GM21619 (cell line): ENCODE data around the gene ZMAT5.
"Not testable (repeated sequence)": the region's sequence is repeated elsewhere in the genome, so short reads cannot be mapped to it uniquely, and the experiment has no call there.

Source experiments
- ATAC-seq: cut with Tn5 transposase; IDR thresholded peaks from one replicate; pipeline ENCODE4 v1.9.1; 2021; ENCODE audit not compliant: unreplicated experiment

Gene ZMAT5

GRCh38 chr22:29754658-29755395 is 12.0 kb downstream of the ZMAT5 start:
- not testable (repeated sequence) for ATAC-seq

- no peak for ATAC-seq
Measured at GRCh38 chr22:29753808-29754657, 12.8 kb downstream of the ZMAT5 start.

GRCh38 chr22:29751669-29752068 is 15.1 kb downstream of the ZMAT5 start:
- ATAC-seq = no peak

- no peak for ATAC-seq
Measured at GRCh38 chr22:29750559-29751538, 16.0 kb downstream of the ZMAT5 start.

GRCh38 chr22:29750029-29750428 is 16.8 kb downstream of the ZMAT5 start:
- ATAC-seq = no peak

- ATAC-seq = no peak
Measured at GRCh38 chr22:29748248-29748893, 18.4 kb downstream of the ZMAT5 start.

- ATAC-seq = no peak
Measured at GRCh38 chr22:29747832-29748231, 19.0 kb downstream of the ZMAT5 start.

- ATAC-seq = no peak
Measured at GRCh38 chr22:29744902-29745301, 21.9 kb downstream of the ZMAT5 start.

- ATAC-seq = no peak
Measured at GRCh38 chr22:29742326-29742725, 24.5 kb downstream of the ZMAT5 start.

GRCh38 chr22:29741926-29742325 is 24.9 kb downstream of the ZMAT5 start:
- ATAC-seq = no peak

- no peak for ATAC-seq
Measured at GRCh38 chr22:29740216-29740615, 26.6 kb downstream of the ZMAT5 start.

- no peak for ATAC-seq
Measured at GRCh38 chr22:29739346-29739875, 27.4 kb downstream of the ZMAT5 start.

- no peak for ATAC-seq
Measured at GRCh38 chr22:29738118-29738815, 28.5 kb downstream of the ZMAT5 start.

- no peak for ATAC-seq
Measured at GRCh38 chr22:29737251-29738117, 29.3 kb downstream of the ZMAT5 start.

- ATAC-seq = no peak
Measured at GRCh38 chr22:29735416-29735815, 31.4 kb downstream of the ZMAT5 start.

GRCh38 chr22:29734838-29735237 is 32.0 kb downstream of the ZMAT5 start:
- no peak for ATAC-seq

- no peak for ATAC-seq
Measured at GRCh38 chr22:29734406-29734805, 32.4 kb downstream of the ZMAT5 start.

GRCh38 chr22:29733362-29734201 is 33.2 kb downstream of the ZMAT5 start:
- no peak for ATAC-seq
